BLaER1 treated with 17β-estradiol and CSF1 and Interleukin-3, amounts not matched to agents 10 nM and 100 nM (cell line): ENCODE measurements around the gene CRYBA2.

Experiments used
- H3K27ac ChIP-seq, 11 experiments: shearing (Covaris generic); formaldehyde crosslinking; 2 replicates each; pipeline ENCODE4 v1.8.1; 2022
- H3K27me3 ChIP-seq, 11 experiments: shearing (Covaris generic); formaldehyde crosslinking; 2 replicates each; pipeline ENCODE4 v1.8.1; 2022
- H3K36me3 ChIP-seq, 11 experiments: shearing (Covaris generic); formaldehyde crosslinking; 2 replicates each; pipeline ENCODE4 v1.8.1; 2022
- H3K4me1 ChIP-seq, 10 experiments: shearing (Covaris generic); formaldehyde crosslinking; 2 replicates each; pipeline ENCODE4 v1.8.1; 2022
- H3K4me2 ChIP-seq, 11 experiments: shearing (Covaris generic); formaldehyde crosslinking; 2 replicates each; pipeline ENCODE4 v1.8.1; 2022
- H3K4me3 ChIP-seq, 10 experiments: shearing (Covaris generic); formaldehyde crosslinking; 2 replicates each; pipeline ENCODE4 v1.8.1; 2022
- H3K9ac ChIP-seq, 11 experiments: shearing (Covaris generic); formaldehyde crosslinking; 2 replicates each; pipeline ENCODE4 v1.8.1; 2022
- H3K9me3 ChIP-seq, 11 experiments: shearing (Covaris generic); formaldehyde crosslinking; replicated peaks in 1 of 11; 2 replicates each; pipeline ENCODE4 v1.8.1; 2022
- H4K20me1 ChIP-seq, 11 experiments: shearing (Covaris generic); formaldehyde crosslinking; 2 replicates each; pipeline ENCODE4 v1.8.1; 2022
- Cebpa-rat ChIP-seq, 11 experiments: shearing (Covaris generic); IDR thresholded peaks; 2 replicates each; pipeline ENCODE4 v1.8.1; 2022

The CRYBA2 gene

GRCh38 chr2:219002395-219003266 lies 9.4 kb upstream of the CRYBA2 start:
- H4K20me1 ChIP-seq, result peaks cover 0 to 62% (median 21%) of the 10 kb centered on the region in 11 experiments; a peak in 12 of 22 replicates
- H3K27ac ChIP-seq, result no peak overlapping the region
- peaks cover 84 to 99% (median 92%) of the 10 kb centered on the region in 11 experiments for H3K27me3 ChIP-seq
- H3K4me1 ChIP-seq, result peaks cover 0 to 12% (median 2%) of the 10 kb centered on the region in 10 experiments; a peak in 6 of 20 replicates
- TF ChIP-seq Cebpa-rat (IDR thresholded peaks at IDR 0.05), result no peak
- no peaks in the 10 kb centered on the region for H3K36me3 ChIP-seq
- peaks cover 0 to 4% (median 0%) of the 10 kb centered on the region in 11 experiments; a peak in 1 of 22 replicates for H3K9me3 ChIP-seq
- H3K4me2 ChIP-seq, result no peak overlapping the region
- no peak overlapping the region for H3K9ac ChIP-seq
- H3K4me3 ChIP-seq, result no peak overlapping the region

- Histone ChIP-seq H3K9me3 (peaks cover 0 to 4% (median 0%) of the 10 kb centered on the region in 11 experiments; a peak in 1 of 22 replicates), H3K27ac (no peak overlapping the region), H3K9ac (no peak overlapping the region), H3K36me3 (no peaks in the 10 kb centered on the region), H4K20me1 (peaks cover 0 to 68% (median 21%) of the 10 kb centered on the region in 11 experiments; a peak in 12 of 22 replicates), H3K27me3 (peaks cover 93 to 100% (median 97%) of the 10 kb centered on the region in 11 experiments), H3K4me3 (no peak overlapping the region), H3K4me1 (peaks cover 0 to 12% (median 2%) of the 10 kb centered on the region in 10 experiments; a peak in 6 of 20 replicates), H3K4me2 (no peak overlapping the region)
- no peak for TF ChIP-seq Cebpa-rat (IDR thresholded peaks at IDR 0.05)
Observed at GRCh38 chr2:219001577-219002394, 8.6 kb upstream of the CRYBA2 start.

- TF ChIP-seq Cebpa-rat (IDR thresholded peaks at IDR 0.05), result no peak
- Histone ChIP-seq H3K27me3 (peaks cover 97 to 100% (median 99%) of the 10 kb centered on the region in 11 experiments), H3K4me2 (no peak overlapping the region), H3K36me3 (no peaks in the 10 kb centered on the region), H3K4me1 (peaks cover 0 to 12% (median 2%) of the 10 kb centered on the region in 10 experiments; a peak in 6 of 20 replicates), H3K4me3 (no peak overlapping the region), H3K27ac (no peak overlapping the region), H3K9ac (no peak overlapping the region), H3K9me3 (peaks cover 0 to 4% (median 0%) of the 10 kb centered on the region in 11 experiments; a peak in 1 of 22 replicates), H4K20me1 (peaks cover 0 to 68% (median 21%) of the 10 kb centered on the region in 11 experiments; a peak in 12 of 22 replicates)
Observed at GRCh38 chr2:219001100-219001576, 7.9 kb upstream of the CRYBA2 start.

- Histone ChIP-seq H3K27ac (no peak overlapping the region), H3K9me3 (peaks cover 0 to 4% (median 0%) of the 10 kb centered on the region in 11 experiments; a peak in 1 of 22 replicates), H3K27me3 (peaks cover 97 to 100% (median 99%) of the 10 kb centered on the region in 11 experiments), H3K4me3 (no peak overlapping the region), H3K36me3 (no peaks in the 10 kb centered on the region), H3K9ac (no peak overlapping the region), H4K20me1 (peaks cover 0 to 70% (median 22%) of the 10 kb centered on the region in 11 experiments; a peak in 12 of 22 replicates), H3K4me2 (no peak overlapping the region), H3K4me1 (peaks cover 0 to 12% (median 2%) of the 10 kb centered on the region in 10 experiments; a peak in 6 of 20 replicates)
- no peak for TF ChIP-seq Cebpa-rat (IDR thresholded peaks at IDR 0.05)
Observed at GRCh38 chr2:219000569-219000960, 7.3 kb upstream of the CRYBA2 start.

GRCh38 chr2:218999881-219000568 lies 6.8 kb upstream of the CRYBA2 start:
- H3K9me3 ChIP-seq, result peaks cover 0 to 4% (median 0%) of the 10 kb centered on the region in 11 experiments; a peak in 1 of 22 replicates
- H3K27ac ChIP-seq, result no peak overlapping the region
- H3K27me3 ChIP-seq, result peaks cover 97 to 100% (median 99%) of the 10 kb centered on the region in 11 experiments
- no peak overlapping the region for H3K9ac ChIP-seq
- no peak for TF ChIP-seq Cebpa-rat (IDR thresholded peaks at IDR 0.05)
- H3K4me1 ChIP-seq, result peaks cover 0 to 12% (median 2%) of the 10 kb centered on the region in 10 experiments; a peak in 6 of 20 replicates
- H4K20me1 ChIP-seq, result peaks cover 0 to 70% (median 26%) of the 10 kb centered on the region in 11 experiments; a peak in 13 of 22 replicates
- H3K4me3 ChIP-seq, result no peak overlapping the region
- H3K36me3 ChIP-seq, result no peaks in the 10 kb centered on the region
- H3K4me2 ChIP-seq, result peak overlapping the region in 3 of 11 experiments; percentile 21 to 40 (median 34); a peak in 5 of 22 replicates

- Histone ChIP-seq H3K4me3 (no peak overlapping the region), H3K36me3 (no peaks in the 10 kb centered on the region), H3K4me2 (peak overlapping the region in 2 of 11 experiments; percentile 21 to 34; a peak in 2 of 22 replicates), H3K27me3 (peaks cover 99 to 100% (median 100%) of the 10 kb centered on the region in 11 experiments), H3K27ac (no peak overlapping the region), H3K9me3 (peaks cover 0 to 4% (median 0%) of the 10 kb centered on the region in 11 experiments; a peak in 1 of 22 replicates), H3K9ac (no peak overlapping the region), H4K20me1 (peaks cover 0 to 74% (median 30%) of the 10 kb centered on the region in 11 experiments; a peak in 13 of 22 replicates), H3K4me1 (peaks cover 0 to 12% (median 2%) of the 10 kb centered on the region in 10 experiments; a peak in 6 of 20 replicates)
- no peak for TF ChIP-seq Cebpa-rat (IDR thresholded peaks at IDR 0.05)
Observed at GRCh38 chr2:218999021-218999880, 6.0 kb upstream of the CRYBA2 start.

- Histone ChIP-seq H3K4me3 (no peak overlapping the region), H3K27me3 (peaks cover 99 to 100% (median 100%) of the 10 kb centered on the region in 11 experiments)
Observed at GRCh38 chr2:218998414-218999002, 5.3 kb upstream of the CRYBA2 start.

More at GRCh38 chr2:218998414-218999002, 5.3 kb upstream of the CRYBA2 start:
- Histone ChIP-seq H3K36me3 (no peaks in the 10 kb centered on the region), H4K20me1 (peaks cover 0 to 78% (median 36%) of the 10 kb centered on the region in 11 experiments; a peak in 15 of 22 replicates), H3K27ac (no peak overlapping the region), H3K9me3 (peaks cover 0 to 4% (median 0%) of the 10 kb centered on the region in 11 experiments; a peak in 1 of 22 replicates), H3K4me1 (peaks cover 0 to 12% (median 4%) of the 10 kb centered on the region in 10 experiments; a peak in 7 of 20 replicates), H3K4me2 (no peak overlapping the region), H3K9ac (no peak overlapping the region)
- no peak for TF ChIP-seq Cebpa-rat (IDR thresholded peaks at IDR 0.05)
